ENCODE data around the gene CCDC9B. TPM values are rescaled to one million over a fixed set of nuclear protein-coding genes. Genes with fewer than 3 reads are reported as not detected.

CCDC9B gene
- total and polyA plus RNA-seq, 5 donors, result 71.9 to 144 (median 130) TPM

GRCh38 chr15:40377606-40378005 is 36.9 kb upstream of the CCDC9B start:
- Histone ChIP-seq H3K27ac (ENCODE audit: low read length) (no peak overlapping the region), H3K4me1 (ENCODE audit: control insufficient read depth, insufficient read depth, low read length) (no peaks in the 10 kb centered on the region), H3K27me3 (ENCODE audit: control insufficient read depth, insufficient read depth) (no peaks in the 10 kb centered on the region), H3K9me3 (ENCODE audit: control insufficient read depth, low read length) (no peaks in the 10 kb centered on the region), H3K4me3 (ENCODE audit: low read length) (no peak overlapping the region)
- ATAC-seq (no peak), DNase-seq (no peak)
- intact Hi-C loops (cut with DNase I), result no loop called here
- WGBS, result 80% methylated on average over 3 of the region's 3 CpGs

GRCh38 chr15:40372981-40373380 is 32.2 kb upstream of the CCDC9B start:
- no peak for ATAC-seq
- no peak overlapping the region for H3K27ac ChIP-seq (ENCODE audit: low read length)
- no peak overlapping the region for H3K4me3 ChIP-seq (ENCODE audit: low read length)
- WGBS, result 37% methylated on average over 2 of the region's 2 CpGs
- no peaks in the 10 kb centered on the region for H3K9me3 ChIP-seq (ENCODE audit: control insufficient read depth, low read length)
- intact Hi-C loops (cut with DNase I), result no loop called here
- no peak for DNase-seq
- no peaks in the 10 kb centered on the region for H3K27me3 ChIP-seq (ENCODE audit: control insufficient read depth, insufficient read depth)
- H3K4me1 ChIP-seq (ENCODE audit: control insufficient read depth, insufficient read depth, low read length), result no peaks in the 10 kb centered on the region

GRCh38 chr15:40369971-40370370 is 29.2 kb upstream of the CCDC9B start:
- H3K27ac ChIP-seq (ENCODE audit: low read length), result no peak overlapping the region
- intact Hi-C loops (cut with DNase I), result loop anchor here in 2 of 4 donors (10.0 kb wide), 2 partner anchors 45 to 55 kb away; no protein-coding TSS in a partner anchor
- H3K9me3 ChIP-seq (ENCODE audit: control insufficient read depth, low read length), result no peaks in the 10 kb centered on the region
- ATAC-seq (no peak), DNase-seq (no peak)
- no peaks in the 10 kb centered on the region for H3K27me3 ChIP-seq (ENCODE audit: control insufficient read depth, insufficient read depth)
- H3K4me1 ChIP-seq (ENCODE audit: control insufficient read depth, insufficient read depth, low read length), result peaks cover 15% of the 10 kb centered on the region
- H3K4me3 ChIP-seq (ENCODE audit: low read length), result no peak overlapping the region
- WGBS, result 90% methylated on average over 13 of the region's 13 CpGs

GRCh38 chr15:40369474-40369869 is 28.7 kb upstream of the CCDC9B start:
- intact Hi-C loops (cut with DNase I), result loop anchor here in 2 of 4 donors (10.0 kb wide), 2 partner anchors 45 to 55 kb away; no protein-coding TSS in a partner anchor
- Histone ChIP-seq H3K27ac (ENCODE audit: low read length) (no peak overlapping the region), H3K27me3 (ENCODE audit: control insufficient read depth, insufficient read depth) (no peaks in the 10 kb centered on the region), H3K4me1 (ENCODE audit: control insufficient read depth, insufficient read depth, low read length) (peaks cover 15% of the 10 kb centered on the region), H3K9me3 (ENCODE audit: control insufficient read depth, low read length) (no peaks in the 10 kb centered on the region), H3K4me3 (ENCODE audit: low read length) (no peak overlapping the region)
- no peak for ATAC-seq
- no peak for DNase-seq
- WGBS, result 92% methylated on average over 10 of the region's 10 CpGs

GRCh38 chr15:40368719-40369473 is 28.2 kb upstream of the CCDC9B start:
- Histone ChIP-seq H3K4me1 (ENCODE audit: control insufficient read depth, insufficient read depth, low read length) (peaks cover 15% of the 10 kb centered on the region), H3K27me3 (ENCODE audit: control insufficient read depth, insufficient read depth) (no peaks in the 10 kb centered on the region), H3K27ac (ENCODE audit: low read length) (no peak overlapping the region), H3K4me3 (ENCODE audit: low read length) (no peak overlapping the region), H3K9me3 (ENCODE audit: control insufficient read depth, low read length) (no peaks in the 10 kb centered on the region)
- ATAC-seq, result peak in 1 of 2 donors; percentile 1
- WGBS, result 96% methylated on average over 24 of the region's 24 CpGs
- intact Hi-C loops (cut with DNase I), result loop anchor here in 2 of 4 donors (10.0 kb wide), 2 partner anchors 46 to 56 kb away; no protein-coding TSS in a partner anchor
- no peak for DNase-seq

- no peak overlapping the region for H3K4me3 ChIP-seq (ENCODE audit: low read length)
- DNase-seq (peak; percentile 85 to 93 (median 92)), ATAC-seq (peak; percentile 73 to 79)
- no peaks in the 10 kb centered on the region for H3K27me3 ChIP-seq (ENCODE audit: control insufficient read depth, insufficient read depth)
- peaks cover 15% of the 10 kb centered on the region for H3K4me1 ChIP-seq (ENCODE audit: control insufficient read depth, insufficient read depth, low read length)
- 15% methylated on average over 91 of the region's 91 CpGs for WGBS
- intact Hi-C loops (cut with DNase I), result loop anchor here in 2 of 4 donors (10.0 kb wide), 2 partner anchors 47 to 57 kb away; no protein-coding TSS in a partner anchor
- H3K27ac ChIP-seq (ENCODE audit: low read length), result peak overlapping the region; percentile 86
- no peaks in the 10 kb centered on the region for H3K9me3 ChIP-seq (ENCODE audit: control insufficient read depth, low read length)
Observed at GRCh38 chr15:40367686-40368611, 27.2 kb upstream of the CCDC9B start.

DNA sequence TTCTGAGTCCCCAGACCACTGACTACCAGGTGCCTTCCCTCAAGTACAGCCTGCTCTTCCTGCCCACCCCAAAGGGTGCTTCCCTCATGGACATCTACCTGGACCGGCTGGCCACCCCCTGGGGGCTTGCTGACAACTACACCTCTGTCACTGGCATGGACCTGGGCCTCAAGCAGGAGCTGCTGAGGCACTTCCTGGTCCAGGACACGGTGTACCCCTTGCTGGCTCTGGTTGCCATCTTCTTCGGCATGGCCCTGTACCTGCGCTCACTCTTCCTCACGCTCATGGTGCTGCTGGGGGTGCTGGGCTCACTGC is 26.6 kb upstream of the CCDC9B start:
- Histone ChIP-seq H3K9me3 (ENCODE audit: control insufficient read depth, low read length) (no peaks in the 10 kb centered on the region), H3K27me3 (ENCODE audit: control insufficient read depth, insufficient read depth) (no peaks in the 10 kb centered on the region), H3K27ac (ENCODE audit: low read length) (peak overlapping the region; percentile 86), H3K4me3 (ENCODE audit: low read length) (no peak overlapping the region), H3K4me1 (ENCODE audit: control insufficient read depth, insufficient read depth, low read length) (peaks cover 15% of the 10 kb centered on the region)
- intact Hi-C loops (cut with DNase I), result loop anchor here in 2 of 4 donors (10.0 kb wide), 2 partner anchors 47 to 57 kb away; no protein-coding TSS in a partner anchor
- 72% methylated on average over 5 of the region's 5 CpGs for WGBS
- ATAC-seq, result peak in 1 of 2 donors; percentile 1
- no peak for DNase-seq

DNA sequence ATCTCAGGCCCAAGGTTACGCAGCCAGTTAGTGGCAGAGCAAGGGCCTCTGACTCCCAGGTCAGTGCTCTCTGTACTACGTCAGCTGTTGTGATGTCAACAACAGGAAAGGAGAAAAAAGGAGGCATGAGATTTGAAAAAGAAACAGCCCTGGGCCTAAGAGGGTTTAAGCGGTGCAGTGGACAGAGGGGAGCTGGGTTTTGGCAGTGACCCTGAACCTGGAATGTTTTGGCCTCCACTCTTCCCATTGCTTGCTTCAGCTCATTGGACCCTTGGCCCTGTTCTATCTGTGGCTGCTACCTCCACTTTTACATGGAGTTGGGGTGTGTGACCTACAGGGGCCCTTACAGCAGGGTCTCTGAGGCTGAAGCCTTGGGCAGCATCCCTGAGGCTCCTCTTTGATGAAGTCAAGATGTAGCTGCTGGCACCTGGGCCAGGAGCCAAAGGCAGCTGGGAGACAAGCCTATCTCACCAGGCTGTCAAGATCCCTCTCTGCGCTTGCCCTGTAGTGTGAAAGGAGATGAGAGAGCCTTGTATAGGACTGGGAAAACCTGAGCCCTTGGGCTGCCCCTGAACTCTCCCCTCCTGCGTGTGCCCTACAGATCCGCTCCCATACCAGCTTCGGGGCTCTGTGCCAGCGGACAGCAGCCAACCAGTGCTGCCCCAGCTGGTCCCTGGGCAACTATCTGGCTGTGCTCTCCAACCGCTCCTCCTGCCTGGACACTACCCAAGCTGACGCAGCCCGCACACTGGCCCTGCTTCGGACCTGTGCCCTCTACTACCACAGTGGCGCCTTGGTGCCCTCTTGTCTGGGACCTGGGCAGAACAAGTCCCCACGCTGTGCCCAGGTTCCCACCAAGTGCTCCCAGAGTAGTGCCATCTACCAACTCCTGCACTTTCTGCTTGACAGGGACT is 26.0 kb upstream of the CCDC9B start:
- peaks cover 15% of the 10 kb centered on the region for H3K4me1 ChIP-seq (ENCODE audit: control insufficient read depth, insufficient read depth, low read length)
- DNase-seq (peak; percentile 80 to 92 (median 91)), ATAC-seq (peak; percentile 73 to 78)
- intact Hi-C loops (cut with DNase I), result loop anchor here in 2 of 4 donors (10.0 kb wide), 2 partner anchors 48 to 58 kb away; no protein-coding TSS in a partner anchor
- no peak overlapping the region for H3K4me3 ChIP-seq (ENCODE audit: low read length)
- no peaks in the 10 kb centered on the region for H3K9me3 ChIP-seq (ENCODE audit: control insufficient read depth, low read length)
- 77% methylated on average over 14 of the region's 14 CpGs for WGBS
- no peaks in the 10 kb centered on the region for H3K27me3 ChIP-seq (ENCODE audit: control insufficient read depth, insufficient read depth)
- peak overlapping the region; percentile 88 for H3K27ac ChIP-seq (ENCODE audit: low read length)

DNA sequence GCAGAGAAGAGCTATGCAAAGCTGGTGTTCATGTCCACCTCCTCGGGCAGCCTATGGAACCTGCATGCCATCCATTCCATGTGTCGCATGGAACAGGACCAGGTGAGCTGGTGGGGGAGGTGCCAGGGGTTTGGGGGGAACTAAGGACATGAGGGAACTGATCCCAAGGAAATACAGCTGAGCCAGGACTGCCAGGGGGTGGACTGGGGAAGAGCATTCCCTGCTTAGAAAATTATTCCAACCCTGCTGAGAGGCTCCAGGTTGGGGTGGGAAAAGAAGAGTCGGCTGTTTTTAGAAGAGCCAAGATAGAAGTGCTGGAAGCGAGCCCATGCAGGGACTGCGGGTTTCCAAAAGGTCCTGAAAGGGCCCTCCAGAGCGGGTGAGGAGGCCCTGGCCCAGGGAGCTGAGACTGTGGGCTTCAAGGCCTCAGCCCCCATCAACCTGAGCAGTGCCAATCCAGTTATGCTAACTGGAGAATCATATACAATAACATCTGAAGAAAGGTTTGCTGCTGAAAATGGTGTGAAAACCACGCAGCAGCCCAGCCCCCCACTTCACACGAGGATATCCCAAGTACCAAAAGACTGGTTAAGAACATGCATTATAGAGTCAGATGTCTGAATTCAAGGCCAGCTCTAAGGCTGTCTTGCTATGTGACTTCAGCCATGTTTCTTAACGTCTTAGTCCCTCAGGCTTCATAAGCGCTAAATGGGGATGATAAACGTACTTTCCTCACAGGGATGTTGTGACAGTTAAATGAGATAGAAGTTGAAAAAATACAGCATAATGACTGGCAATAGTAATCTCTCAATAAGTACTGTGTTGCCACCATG is 25.1 kb upstream of the CCDC9B start:
- ATAC-seq (no peak), DNase-seq (no peak)
- Histone ChIP-seq H3K9me3 (ENCODE audit: control insufficient read depth, low read length) (no peaks in the 10 kb centered on the region), H3K4me3 (ENCODE audit: low read length) (no peak overlapping the region), H3K27ac (ENCODE audit: low read length) (peak overlapping the region; percentile 88), H3K27me3 (ENCODE audit: control insufficient read depth, insufficient read depth) (no peaks in the 10 kb centered on the region), H3K4me1 (ENCODE audit: control insufficient read depth, insufficient read depth, low read length) (peaks cover 15% of the 10 kb centered on the region)
- intact Hi-C loops (cut with DNase I), result loop anchor here in 2 of 4 donors (10.0 kb wide), 2 partner anchors 49 to 59 kb away; no protein-coding TSS in a partner anchor
- 65% methylated on average over 11 of the region's 11 CpGs for WGBS
